ENCODE results near the gene HERC3.

HERC3 gene

DNA sequence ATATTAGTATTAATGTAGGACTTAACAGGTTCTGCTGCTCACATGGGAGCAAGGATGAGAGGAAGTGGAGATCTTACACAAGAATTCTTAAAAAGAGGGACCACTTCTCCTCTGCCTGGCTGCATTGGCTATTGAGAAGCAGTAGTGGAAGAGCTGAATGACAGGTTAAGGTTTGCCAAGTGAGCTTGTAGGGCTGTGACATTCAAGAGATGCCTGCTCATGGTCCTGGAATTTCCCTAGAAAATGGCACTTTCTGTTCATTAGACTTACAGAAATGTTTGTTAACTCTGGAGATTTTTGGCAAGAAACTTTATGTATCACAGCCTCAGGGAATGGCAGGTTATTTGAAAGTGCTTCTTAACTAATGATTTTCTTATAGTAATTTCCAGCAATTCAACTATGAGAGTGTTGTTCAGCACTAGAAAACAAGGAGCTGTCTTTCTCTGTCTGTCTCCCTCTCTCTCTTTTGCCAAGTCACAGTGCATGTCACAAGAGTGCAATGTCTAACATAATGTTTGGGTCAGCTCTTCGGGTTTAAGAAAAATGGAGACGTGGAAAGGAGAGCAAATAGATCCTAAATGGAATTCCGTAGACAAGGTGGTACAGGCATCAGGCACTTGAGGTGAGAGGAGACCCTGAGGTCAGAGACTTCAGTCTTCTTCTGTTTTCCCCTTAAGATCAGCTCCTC, 113.7 kb downstream of the HERC3 start:
- peak; percentile 35 for DNase-seq (ENCODE audit: low read depth)
- TF ChIP-seq, protein P1, sequence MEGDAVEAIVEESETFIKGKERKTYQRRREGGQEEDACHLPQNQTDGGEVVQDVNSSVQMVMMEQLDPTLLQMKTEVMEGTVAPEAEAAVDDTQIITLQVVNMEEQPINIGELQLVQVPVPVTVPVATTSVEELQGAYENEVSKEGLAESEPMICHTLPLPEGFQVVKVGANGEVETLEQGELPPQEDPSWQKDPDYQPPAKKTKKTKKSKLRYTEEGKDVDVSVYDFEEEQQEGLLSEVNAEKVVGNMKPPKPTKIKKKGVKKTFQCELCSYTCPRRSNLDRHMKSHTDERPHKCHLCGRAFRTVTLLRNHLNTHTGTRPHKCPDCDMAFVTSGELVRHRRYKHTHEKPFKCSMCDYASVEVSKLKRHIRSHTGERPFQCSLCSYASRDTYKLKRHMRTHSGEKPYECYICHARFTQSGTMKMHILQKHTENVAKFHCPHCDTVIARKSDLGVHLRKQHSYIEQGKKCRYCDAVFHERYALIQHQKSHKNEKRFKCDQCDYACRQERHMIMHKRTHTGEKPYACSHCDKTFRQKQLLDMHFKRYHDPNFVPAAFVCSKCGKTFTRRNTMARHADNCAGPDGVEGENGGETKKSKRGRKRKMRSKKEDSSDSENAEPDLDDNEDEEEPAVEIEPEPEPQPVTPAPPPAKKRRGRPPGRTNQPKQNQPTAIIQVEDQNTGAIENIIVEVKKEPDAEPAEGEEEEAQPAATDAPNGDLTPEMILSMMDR (conservative IDR thresholded peaks at IDR 0.05; ENCODE audit: low read depth, low read length) = no peak
- H3K4me3 ChIP-seq (ENCODE audit: low read depth, low read length) = no peak overlapping the region

DNA sequence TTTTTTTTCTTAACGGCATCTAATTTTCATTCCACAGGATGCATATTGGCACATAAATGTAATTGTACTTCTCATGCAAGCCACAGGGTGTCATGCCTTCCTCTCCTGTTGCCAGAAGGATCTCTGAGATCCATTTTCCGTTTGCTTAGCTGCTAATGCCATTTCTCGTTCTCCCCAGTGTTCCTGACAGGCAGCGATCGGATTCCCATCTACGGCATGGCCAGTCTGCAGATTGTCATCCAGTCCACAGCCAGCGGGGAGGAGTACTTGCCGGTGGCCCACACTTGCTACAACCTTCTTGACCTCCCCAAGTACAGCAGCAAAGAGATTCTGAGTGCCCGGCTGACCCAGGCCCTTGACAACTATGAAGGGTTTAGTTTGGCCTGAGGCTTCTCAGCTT, 114.3 kb downstream of the HERC3 start:
- TF ChIP-seq, protein P1 (conservative IDR thresholded peaks at IDR 0.05; ENCODE audit: low read depth, low read length) = peak; percentile 78
- DNase-seq (ENCODE audit: low read depth) = peak; percentile 85
- no peak overlapping the region for H3K4me3 ChIP-seq (ENCODE audit: low read depth, low read length)

GRCh38 chr4:88709989-88710388, 117.7 kb downstream of the HERC3 start:
- DNase-seq (ENCODE audit: low read depth) = no peak
- no peak overlapping the region for H3K4me3 ChIP-seq (ENCODE audit: low read depth, low read length)
- TF ChIP-seq, protein P1 (conservative IDR thresholded peaks at IDR 0.05; ENCODE audit: low read depth, low read length) = no peak

DNA sequence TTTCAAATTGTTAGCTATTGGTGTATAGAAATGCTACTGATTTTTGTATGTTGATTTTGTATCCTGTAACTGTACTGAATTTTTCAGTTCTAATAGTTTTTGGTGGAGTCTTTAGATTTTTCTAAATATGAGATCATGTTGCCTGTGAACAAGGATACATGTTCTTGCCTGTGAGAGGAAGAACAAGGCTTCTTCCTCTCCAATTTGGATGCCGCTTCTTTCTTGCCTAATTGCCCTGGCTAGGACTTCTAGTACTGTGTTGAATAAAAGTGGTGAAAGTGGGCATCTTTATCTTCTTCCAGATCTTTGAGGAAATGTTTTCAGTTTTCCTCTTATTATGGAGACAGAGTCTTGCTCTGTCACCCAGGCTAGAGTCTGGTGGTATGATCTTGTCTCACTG, 121.5 kb downstream of the HERC3 start:
- no peak overlapping the region for H3K4me3 ChIP-seq (ENCODE audit: low read depth, low read length)
- DNase-seq (ENCODE audit: low read depth) = no peak
- TF ChIP-seq, protein P1 (conservative IDR thresholded peaks at IDR 0.05; ENCODE audit: low read depth, low read length) = no peak

DNA sequence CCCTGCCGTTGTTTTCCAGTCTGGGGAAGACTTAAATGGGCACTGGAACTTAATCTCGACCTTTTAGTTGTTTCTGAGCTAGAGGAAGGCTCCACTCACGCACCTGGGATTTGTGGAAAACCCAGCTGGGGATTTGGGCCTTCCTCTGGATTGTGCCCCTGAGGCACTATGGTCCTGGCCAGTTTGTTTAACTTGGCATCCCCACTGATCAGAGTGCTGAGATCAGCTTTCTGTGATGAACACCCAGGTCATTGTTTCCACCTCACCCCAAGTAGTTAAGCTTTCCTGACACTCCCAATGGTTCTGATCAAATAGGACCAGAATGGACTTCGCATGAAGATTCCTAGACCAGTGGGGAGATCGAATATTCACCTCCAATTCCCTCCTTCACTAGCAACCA, 125.8 kb downstream of the HERC3 start:
- DNase-seq (ENCODE audit: low read depth) = no peak
- no peak overlapping the region for H3K4me3 ChIP-seq (ENCODE audit: low read depth, low read length)
- TF ChIP-seq, protein P1 (conservative IDR thresholded peaks at IDR 0.05; ENCODE audit: low read depth, low read length) = no peak

DNA sequence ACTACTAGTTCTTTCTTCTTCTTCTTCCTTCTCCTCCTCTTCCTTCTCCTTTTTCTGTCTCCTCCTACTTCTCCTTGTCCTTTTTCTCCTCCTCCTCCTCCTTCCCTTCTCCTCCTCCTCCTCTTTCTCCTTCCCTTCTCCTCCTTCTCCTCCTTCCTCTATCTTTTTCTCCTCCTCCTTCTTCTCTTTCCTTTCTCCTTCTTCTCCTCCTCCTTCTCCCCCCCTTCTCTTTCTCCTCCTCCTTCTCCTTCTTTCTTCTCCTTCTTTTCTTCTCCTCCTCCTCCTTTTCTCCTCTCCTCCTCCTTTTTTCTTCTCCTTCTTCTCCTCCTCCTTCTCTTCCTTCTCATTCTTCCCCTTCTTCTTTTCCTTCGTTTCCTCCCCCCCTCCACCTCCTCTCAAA, 127.1 kb downstream of the HERC3 start:
- no peak overlapping the region for H3K4me3 ChIP-seq (ENCODE audit: low read depth, low read length)
- TF ChIP-seq, protein P1 (conservative IDR thresholded peaks at IDR 0.05; ENCODE audit: low read depth, low read length) = no peak
- no peak for DNase-seq (ENCODE audit: low read depth)

Data from choroid plexus epithelial cell (primary cell).